ENCODE results near the gene ISLR2. TPM values are rescaled to one million over a fixed set of nuclear protein-coding genes. Genes with fewer than 3 reads are reported as not detected.

ISLR2 gene
- total RNA-seq = not detected in 2 replicates

GRCh38 chr15:74130155-74130848 is at the start of gene ISLR2:
TSS of gene ISLR2 (plus strand) at chr15:74130586. CDS start at chr15:74132755, 2,169 bp downstream.

GRCh38 chr15:74082450-74082849 is 47.9 kb upstream of the ISLR2 start, which contains the start of gene GOLGA6A:
TSS of gene GOLGA6A (minus strand) at chr15:74082550. CDS start at chr15:74082509, 41 bp downstream.

GRCh38 chr15:74173380-74174218 is 43.2 kb downstream of the ISLR2 start, which contains the start of gene ISLR:
TSS of gene ISLR (plus strand) at chr15:74173710. CDS start at chr15:74174859, 1,149 bp downstream.

Other genes with a start within 250 kb of the ISLR2 start
- gene LOXL1, start 204.1 kb upstream of the ISLR2 start, total RNA-seq = 14.7 and 36.6 TPM in 2 replicates
- gene STOML1, start 138.3 kb upstream of the ISLR2 start, total RNA-seq = 9.4 and 20.7 TPM in 2 replicates
- 33.0 and 41.9 TPM in 2 replicates for gene PML, start 135.9 kb upstream of the ISLR2 start, total RNA-seq
- gene GOLGA6A, start 48.0 kb upstream of the ISLR2 start, total RNA-seq = not detected in 2 replicates
- not detected in 2 replicates for gene ISLR, start 43.1 kb downstream of the ISLR2 start, total RNA-seq
- 0.96 TPM in 1 of 2 replicates, not detected in the other for gene STRA6, start 72.2 kb downstream of the ISLR2 start, total RNA-seq
- gene CCDC33, start 105.7 kb downstream of the ISLR2 start, total RNA-seq = not detected in 2 replicates
- 0.21 TPM in 1 of 2 replicates, not detected in the other for gene CYP11A1, start 237.1 kb downstream of the ISLR2 start, total RNA-seq